MG63 (cell line): ENCODE results near the gene TBC1D17. TPM values are rescaled to one million over a fixed set of nuclear protein-coding genes. Genes with fewer than 3 reads are reported as not detected.

ENCODE experiments used
- DNase-seq: peaks from one replicate; pipeline ENCODE4 v3.0.0-alpha.2; 2020
- H3K27me3 ChIP-seq: fragments of 250-450 bp; sonication (Bioruptor Pico); 2 replicates; pipeline ENCODE4 v1.5.1; 2020; ENCODE audit warnings: mild to moderate bottlenecking, moderate library complexity
- H3K36me3 ChIP-seq: fragments of 250-450 bp; sonication (Bioruptor Pico); 2 replicates; pipeline ENCODE4 v1.5.1; 2020; ENCODE audit warnings: mild to moderate bottlenecking, moderate library complexity
- H3K4me3 ChIP-seq: fragments of 250-450 bp; sonication (Bioruptor Pico); 2 replicates; pipeline ENCODE4 v1.5.1; 2020; ENCODE audit warnings: mild to moderate bottlenecking, moderate library complexity
- H3K9me3 ChIP-seq: fragments of 250-450 bp; sonication (Bioruptor Pico); 2 replicates; pipeline ENCODE4 v1.5.1; 2020; ENCODE audit warnings: mild to moderate bottlenecking, moderate library complexity
- total RNA-seq: library from RNA; depleted of rRNA; stranded (reverse); fragments of >200 nt; shearing (Covaris generic); gene quantifications from 2 replicates; pipeline ENCODE4 v1.2.3, GENCODE V29; 2014; ENCODE audit warnings: low replicate concordance

TBC1D17 gene
- total RNA-seq, 1 experiment from 2014 or later: 11.5 TPM

GRCh38 chr19:49844138-49845095, 33.1 kb upstream of the TBC1D17 start:
- Histone ChIP-seq H3K4me3 (no peak overlapping the region), H3K36me3 (peaks cover 17% of the 10 kb centered on the region), H3K27me3 (no peaks in the 10 kb centered on the region), H3K9me3 (no peaks in the 10 kb centered on the region)
- no peak for DNase-seq

GRCh38 chr19:49845414-49845813, 32.1 kb upstream of the TBC1D17 start:
- Histone ChIP-seq H3K4me3 (no peak overlapping the region), H3K27me3 (no peaks in the 10 kb centered on the region), H3K9me3 (no peaks in the 10 kb centered on the region), H3K36me3 (peaks cover 15% of the 10 kb centered on the region)
- DNase-seq: no peak

GRCh38 chr19:49846408-49846807, 31.1 kb upstream of the TBC1D17 start:
- no peak for DNase-seq
- H3K9me3 ChIP-seq: no peaks in the 10 kb centered on the region
- peaks cover 11% of the 10 kb centered on the region for H3K36me3 ChIP-seq
- H3K27me3 ChIP-seq: no peaks in the 10 kb centered on the region
- no peak overlapping the region for H3K4me3 ChIP-seq

- Histone ChIP-seq H3K27me3 (no peaks in the 10 kb centered on the region), H3K4me3 (no peak overlapping the region), H3K36me3 (peaks cover 11% of the 10 kb centered on the region), H3K9me3 (no peaks in the 10 kb centered on the region; the same call in 1 of the 2 replicates)
- no peak for DNase-seq
Measured at GRCh38 chr19:49847731-49848696, 29.5 kb upstream of the TBC1D17 start.

- peaks cover 11% of the 10 kb centered on the region for H3K36me3 ChIP-seq
- no peak overlapping the region for H3K4me3 ChIP-seq
- no peak for DNase-seq
- no peaks in the 10 kb centered on the region; the same call in 1 of the 2 replicates for H3K9me3 ChIP-seq
- no peaks in the 10 kb centered on the region for H3K27me3 ChIP-seq
Measured at GRCh38 chr19:49848938-49849337, 28.6 kb upstream of the TBC1D17 start.

GRCh38 chr19:49849433-49850220, 27.9 kb upstream of the TBC1D17 start:
- no peaks in the 10 kb centered on the region for H3K27me3 ChIP-seq
- peaks cover 15% of the 10 kb centered on the region for H3K36me3 ChIP-seq
- peak overlapping the region; percentile 96 for H3K4me3 ChIP-seq
- no peak for DNase-seq
- H3K9me3 ChIP-seq: no peaks in the 10 kb centered on the region; the same call in 1 of the 2 replicates

- no peak for DNase-seq
- peaks cover 18% of the 10 kb centered on the region for H3K36me3 ChIP-seq
- peak overlapping the region; percentile 96 for H3K4me3 ChIP-seq
Measured at GRCh38 chr19:49850221-49850486, 27.3 kb upstream of the TBC1D17 start.

GRCh38 chr19:49850487-49851342, 26.8 kb upstream of the TBC1D17 start, which contains the start of gene PTOV1:
Gene PTOV1, plus strand, starts transcription at chr19:49851159.
- H3K27me3 ChIP-seq: no peaks in the 10 kb centered on the region
- H3K9me3 ChIP-seq: no peaks in the 10 kb centered on the region; the same call in 1 of the 2 replicates
- peak; percentile 91 for DNase-seq
- H3K4me3 ChIP-seq: peak within 1 kb of the TSS; percentile 96
- peaks cover 24% of the 10 kb centered on the region for H3K36me3 ChIP-seq

More at GRCh38 chr19:49850221-49850486, 27.3 kb upstream of the TBC1D17 start:
- Histone ChIP-seq H3K27me3 (no peaks in the 10 kb centered on the region), H3K9me3 (no peaks in the 10 kb centered on the region; the same call in 1 of the 2 replicates)

- H3K36me3 ChIP-seq: peaks cover 30% of the 10 kb centered on the region
- DNase-seq: peak; percentile 47
- H3K9me3 ChIP-seq: no peaks in the 10 kb centered on the region; the same call in 1 of the 2 replicates
- H3K4me3 ChIP-seq: peak overlapping the region; percentile 96
- no peaks in the 10 kb centered on the region for H3K27me3 ChIP-seq
Measured at GRCh38 chr19:49851456-49852259, 25.8 kb upstream of the TBC1D17 start.

- no peaks in the 10 kb centered on the region for H3K27me3 ChIP-seq
- no peaks in the 10 kb centered on the region; the same call in 1 of the 2 replicates for H3K9me3 ChIP-seq
- peaks cover 38% of the 10 kb centered on the region for H3K36me3 ChIP-seq
- DNase-seq: no peak
- peak overlapping the region; percentile 96 for H3K4me3 ChIP-seq
Measured at GRCh38 chr19:49852631-49853126, 24.8 kb upstream of the TBC1D17 start.

GRCh38 chr19:49853852-49854377, 23.6 kb upstream of the TBC1D17 start:
- DNase-seq: no peak
- Histone ChIP-seq H3K9me3 (no peaks in the 10 kb centered on the region; the same call in 1 of the 2 replicates), H3K36me3 (peaks cover 47% of the 10 kb centered on the region), H3K4me3 (no peak overlapping the region), H3K27me3 (no peaks in the 10 kb centered on the region)

- H3K4me3 ChIP-seq: no peak overlapping the region
- no peaks in the 10 kb centered on the region for H3K27me3 ChIP-seq
- no peak for DNase-seq
- no peaks in the 10 kb centered on the region; the same call in 1 of the 2 replicates for H3K9me3 ChIP-seq
- peaks cover 50% of the 10 kb centered on the region for H3K36me3 ChIP-seq
Measured at GRCh38 chr19:49854378-49855263, 22.9 kb upstream of the TBC1D17 start.

GRCh38 chr19:49855277-49855675, 22.2 kb upstream of the TBC1D17 start:
- no peak for DNase-seq
- Histone ChIP-seq H3K4me3 (no peak overlapping the region), H3K36me3 (peaks cover 50% of the 10 kb centered on the region), H3K27me3 (no peaks in the 10 kb centered on the region), H3K9me3 (no peaks in the 10 kb centered on the region; the same call in 1 of the 2 replicates)
